ENCODE measurements around the gene DHDH. TPM values are rescaled to one million over a fixed set of nuclear protein-coding genes. Genes with fewer than 3 reads are reported as not detected.

Gene DHDH
- total RNA-seq, 1 donor = not detected

DNA sequence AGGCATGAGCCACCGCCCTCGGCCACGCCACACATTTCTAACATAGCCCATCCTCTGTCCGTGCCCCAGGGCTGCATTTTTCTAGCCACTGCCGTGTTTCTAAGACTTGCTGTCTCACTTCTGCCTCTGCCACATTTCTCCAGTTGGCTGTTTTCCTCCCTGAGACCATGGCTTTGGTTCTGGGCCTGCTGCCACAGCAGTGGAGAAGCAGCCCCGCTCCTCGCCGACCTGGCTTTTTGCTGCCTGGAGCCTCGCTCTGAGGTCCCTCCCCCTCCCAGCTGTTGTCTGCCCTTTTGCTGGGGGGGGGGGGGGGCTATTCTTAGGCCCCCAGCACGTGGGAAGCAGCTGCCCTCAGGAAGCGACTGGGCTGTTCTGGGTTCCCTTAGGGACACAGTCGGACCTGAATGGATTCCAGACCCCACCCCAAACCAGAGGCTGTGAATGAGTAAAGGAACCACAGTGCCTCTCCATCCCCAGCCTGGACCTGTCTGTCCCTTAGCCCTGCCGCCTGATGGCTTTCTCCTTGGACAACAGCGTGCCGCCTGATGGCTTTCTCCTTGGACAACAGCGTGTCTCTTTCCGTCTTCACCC, 56.3 kb downstream of the DHDH start:
- DNase-seq (ENCODE audit: low read depth) = no peak
- H3K4me3 ChIP-seq (ENCODE audit: low read depth, low read length) = no peak overlapping the region
- TF ChIP-seq, protein P1, sequence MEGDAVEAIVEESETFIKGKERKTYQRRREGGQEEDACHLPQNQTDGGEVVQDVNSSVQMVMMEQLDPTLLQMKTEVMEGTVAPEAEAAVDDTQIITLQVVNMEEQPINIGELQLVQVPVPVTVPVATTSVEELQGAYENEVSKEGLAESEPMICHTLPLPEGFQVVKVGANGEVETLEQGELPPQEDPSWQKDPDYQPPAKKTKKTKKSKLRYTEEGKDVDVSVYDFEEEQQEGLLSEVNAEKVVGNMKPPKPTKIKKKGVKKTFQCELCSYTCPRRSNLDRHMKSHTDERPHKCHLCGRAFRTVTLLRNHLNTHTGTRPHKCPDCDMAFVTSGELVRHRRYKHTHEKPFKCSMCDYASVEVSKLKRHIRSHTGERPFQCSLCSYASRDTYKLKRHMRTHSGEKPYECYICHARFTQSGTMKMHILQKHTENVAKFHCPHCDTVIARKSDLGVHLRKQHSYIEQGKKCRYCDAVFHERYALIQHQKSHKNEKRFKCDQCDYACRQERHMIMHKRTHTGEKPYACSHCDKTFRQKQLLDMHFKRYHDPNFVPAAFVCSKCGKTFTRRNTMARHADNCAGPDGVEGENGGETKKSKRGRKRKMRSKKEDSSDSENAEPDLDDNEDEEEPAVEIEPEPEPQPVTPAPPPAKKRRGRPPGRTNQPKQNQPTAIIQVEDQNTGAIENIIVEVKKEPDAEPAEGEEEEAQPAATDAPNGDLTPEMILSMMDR (IDR thresholded peaks at IDR 0.05; ENCODE audit: insufficient read depth, low read depth, low read length) = no peak

DNA sequence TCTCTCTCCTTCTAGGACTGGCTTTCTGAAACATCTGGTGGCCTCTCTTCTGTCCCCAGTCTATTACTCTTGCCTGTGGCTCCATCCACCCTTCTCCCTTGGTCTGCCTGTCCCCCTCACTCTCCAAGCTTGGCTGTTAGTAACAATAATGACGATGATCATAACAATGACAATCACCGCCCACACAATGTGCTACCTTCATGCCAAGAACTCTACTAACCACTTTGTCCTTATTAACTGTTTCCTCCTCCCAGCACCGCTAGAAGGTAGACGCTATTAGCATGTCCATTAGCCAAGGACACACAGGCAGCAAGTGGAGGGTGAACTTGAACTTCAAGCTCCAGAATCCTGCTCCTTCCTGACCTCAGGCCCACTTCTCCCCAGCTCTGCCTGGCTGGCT, 56.9 kb downstream of the DHDH start:
- TF ChIP-seq, protein P1 (IDR thresholded peaks at IDR 0.05; ENCODE audit: insufficient read depth, low read depth, low read length) = no peak

DNA sequence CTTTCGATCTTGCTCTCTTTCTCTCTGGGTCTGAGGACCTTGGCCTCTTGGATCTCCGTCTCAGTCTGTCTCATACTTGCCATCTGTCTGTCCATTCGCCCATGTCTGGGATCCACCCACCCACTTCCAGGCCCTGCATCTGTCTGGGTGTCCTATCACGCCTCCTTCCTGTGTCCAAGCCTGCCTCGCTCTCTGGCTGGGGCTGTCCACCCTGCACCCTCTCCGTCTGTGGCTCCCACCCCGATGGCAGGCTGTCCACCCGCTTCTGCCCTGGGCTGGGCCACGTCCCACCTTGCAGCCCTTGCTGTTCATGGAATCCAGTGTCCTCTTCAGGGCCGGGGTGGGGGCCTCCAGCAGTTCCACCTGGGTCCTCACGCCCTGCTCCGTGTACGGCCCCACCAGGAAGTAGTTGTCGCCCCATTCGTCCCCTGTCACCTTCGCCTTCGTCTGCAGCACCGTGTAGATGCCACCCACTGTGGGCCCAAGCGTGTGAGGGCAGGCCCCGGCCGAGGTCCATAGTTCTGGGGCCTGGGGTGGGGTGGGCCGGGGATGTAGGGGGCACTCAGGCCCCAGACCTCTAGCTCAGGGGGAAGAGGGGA, 57.6 kb downstream of the DHDH start:
- TF ChIP-seq, protein P1 (IDR thresholded peaks at IDR 0.05; ENCODE audit: insufficient read depth, low read depth, low read length) = no peak
- no peak for DNase-seq (ENCODE audit: low read depth)
- H3K4me3 ChIP-seq (ENCODE audit: low read depth, low read length) = peak overlapping the region; percentile 95

More for the DNA sequence above, 56.9 kb downstream of the DHDH start:
- H3K4me3 ChIP-seq (ENCODE audit: low read depth, low read length) = no peak overlapping the region
- no peak for DNase-seq (ENCODE audit: low read depth)

DNA sequence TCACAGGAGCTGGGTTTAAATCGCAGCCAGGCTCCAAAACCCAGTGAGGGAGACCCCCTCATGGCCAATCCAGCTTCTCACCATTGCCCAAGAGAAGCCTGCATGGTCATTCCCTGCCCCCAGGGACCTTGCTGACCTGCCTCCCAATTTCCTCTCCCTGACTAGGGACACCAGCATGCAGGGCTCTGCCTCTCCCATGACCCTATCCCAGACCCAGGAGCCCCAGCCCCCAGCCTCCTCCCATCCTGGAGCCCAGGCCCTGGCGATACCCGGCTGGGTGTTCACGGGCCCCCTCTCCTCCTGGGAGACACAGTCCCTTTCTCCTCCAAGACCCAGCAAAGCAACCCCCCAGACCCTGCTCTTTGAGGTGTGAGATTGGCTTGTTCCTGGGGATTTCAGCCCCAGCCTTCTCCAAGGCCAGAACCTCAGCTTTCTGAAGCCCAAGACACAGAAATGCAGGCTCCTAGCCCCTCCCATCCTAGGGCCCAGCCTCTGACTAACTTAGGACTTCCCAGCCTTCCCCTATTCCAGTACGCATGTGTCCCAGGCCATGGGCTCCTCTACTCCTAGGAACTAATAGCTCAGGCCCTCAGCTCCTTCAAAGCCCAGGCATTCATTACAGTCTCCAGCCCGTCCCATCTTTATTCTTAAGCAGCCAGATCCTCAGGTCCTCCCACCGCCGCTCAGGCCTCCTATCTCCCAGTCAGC, 58.5 kb downstream of the DHDH start:
- TF ChIP-seq, protein P1 (IDR thresholded peaks at IDR 0.05; ENCODE audit: insufficient read depth, low read depth, low read length) = no peak
- H3K4me3 ChIP-seq (ENCODE audit: low read depth, low read length) = peak overlapping the region; percentile 95
- peak; percentile 85 for DNase-seq (ENCODE audit: low read depth)

DNA sequence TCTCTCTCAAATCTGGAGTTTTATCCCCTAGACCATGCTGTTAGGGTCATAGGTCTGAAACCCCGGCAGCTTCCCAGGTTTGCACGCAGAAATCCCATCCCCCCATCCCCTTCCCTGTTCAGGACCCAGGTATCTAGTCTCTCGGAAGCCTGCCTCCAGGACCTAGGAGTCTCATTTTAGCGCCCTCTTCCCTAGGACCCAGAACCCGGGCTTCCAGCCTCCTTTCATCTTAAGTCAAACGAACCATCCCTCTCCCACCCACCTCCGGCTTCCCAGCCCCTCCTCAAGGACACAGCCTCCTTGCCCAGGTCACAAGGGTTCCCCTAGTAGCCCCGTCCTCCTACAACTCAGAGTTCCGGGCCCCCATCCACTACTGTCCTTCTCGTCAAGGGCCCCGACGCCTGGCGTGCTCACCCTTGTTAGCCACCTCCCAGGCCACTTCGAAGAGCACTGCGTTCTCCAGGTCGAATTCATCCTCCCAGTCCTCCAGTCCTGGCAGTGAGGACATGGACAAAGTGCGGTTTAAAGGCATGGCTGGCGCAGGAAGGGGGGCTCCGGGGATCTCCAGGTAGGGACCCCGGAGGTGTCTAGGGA, 59.2 kb downstream of the DHDH start:
- DNase-seq (ENCODE audit: low read depth) = no peak
- peak overlapping the region; percentile 95 for H3K4me3 ChIP-seq (ENCODE audit: low read depth, low read length)
- TF ChIP-seq, protein P1 (IDR thresholded peaks at IDR 0.05; ENCODE audit: insufficient read depth, low read depth, low read length) = no peak

DNA sequence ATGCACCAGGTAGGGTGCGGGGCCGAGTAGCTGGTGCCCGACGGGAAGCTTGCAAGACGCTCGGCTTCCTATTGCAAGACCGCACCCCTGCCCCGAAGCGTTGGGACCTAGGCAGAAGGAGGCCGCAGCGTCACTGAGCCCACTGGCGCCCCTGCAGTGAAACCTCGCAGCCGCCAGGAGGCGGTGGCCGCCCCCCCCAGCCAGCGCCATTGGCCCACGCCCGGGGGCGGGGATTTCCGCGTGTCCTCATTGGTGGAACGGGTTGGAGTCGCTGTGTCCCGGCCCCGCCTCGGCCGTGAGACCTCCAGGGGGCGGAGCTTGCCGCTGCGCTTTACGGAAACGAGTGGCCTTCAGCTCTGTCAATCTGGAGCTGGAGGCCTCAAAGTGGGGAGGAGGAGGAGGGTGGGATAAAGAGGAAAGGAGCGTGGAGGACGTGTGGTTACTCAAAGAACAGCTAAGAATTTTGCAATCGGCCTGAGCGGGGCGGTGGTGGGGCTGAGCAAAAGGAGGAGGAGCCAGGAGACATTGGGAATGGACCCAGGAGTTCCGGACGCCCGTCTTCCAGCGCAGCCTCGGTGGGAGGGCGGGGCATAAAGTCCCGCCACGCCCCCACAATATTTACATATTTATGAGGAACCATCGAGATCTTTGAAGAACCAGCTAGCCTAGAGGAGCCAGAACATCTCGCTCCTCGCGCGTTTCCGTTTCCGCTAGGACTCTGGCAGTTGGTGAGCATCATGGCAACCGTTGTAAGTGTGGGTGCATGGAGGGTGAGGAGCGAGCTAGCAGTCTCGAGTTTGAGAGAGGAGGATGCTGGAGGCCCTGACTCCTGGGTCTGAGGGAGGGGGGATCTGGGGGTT, 59.9 kb downstream of the DHDH start, which contains the start of the genes GYS1 and RUVBL2:
TSS of gene GYS1 (minus strand) at position 135 of the 860 bp plus-strand sequence. CDS start 197 bp downstream, outside the sequence.
TSS of gene RUVBL2 (plus strand) at position 713 of the 860 bp plus-strand sequence. CDS start at position 738, 25 bp downstream.
- H3K4me3 ChIP-seq (ENCODE audit: low read depth, low read length) = peak within 1 kb of the TSS; percentile 95
- TF ChIP-seq, protein P1 (IDR thresholded peaks at IDR 0.05; ENCODE audit: insufficient read depth, low read depth, low read length) = peak; percentile 73
- peak; percentile 100 for DNase-seq (ENCODE audit: low read depth)

Data from fibroblast of villous mesenchyme (primary cell).